GM21576 (cell line): ENCODE data around the gene INTS14.

ENCODE experiments used
- ATAC-seq: cut with Tn5 transposase; IDR thresholded peaks from one replicate; pipeline ENCODE4 v1.9.1; 2021; ENCODE audit warnings: mild to moderate bottlenecking, moderate library complexity; ENCODE audit not compliant: unreplicated experiment

Gene INTS14

DNA sequence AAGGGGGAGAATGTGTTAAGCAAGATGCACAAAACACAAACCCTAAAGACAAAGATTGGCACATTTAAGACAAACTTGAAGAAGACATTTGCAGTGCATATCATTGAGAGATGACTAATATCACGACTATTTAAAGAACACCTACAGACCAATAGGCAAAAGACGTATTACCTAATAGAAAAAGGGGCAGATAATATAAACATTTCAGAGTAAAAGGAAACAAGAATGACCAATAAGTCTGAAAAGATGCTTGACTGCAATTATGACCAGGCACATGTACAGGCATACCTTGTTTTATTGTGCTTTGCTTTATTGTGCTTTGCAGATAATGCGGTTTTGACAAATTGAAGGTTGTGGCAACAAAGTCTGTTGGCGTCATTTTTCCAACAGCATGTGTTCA lies 75.7 kb downstream of the INTS14 start:
- no peak for ATAC-seq

- ATAC-seq = no peak
Measured at GRCh38 chr15:65533057-65533756, 77.7 kb downstream of the INTS14 start.

- no peak for ATAC-seq
Measured at GRCh38 chr15:65532738-65533051, 78.2 kb downstream of the INTS14 start.

GRCh38 chr15:65530318-65531111 lies 80.4 kb downstream of the INTS14 start, which contains the start of gene HACD3:
TSS of gene HACD3 (plus strand) at chr15:65530463. CDS start at chr15:65530632, 169 bp downstream.
- ATAC-seq = peak; percentile 67

- no peak for ATAC-seq
Measured at GRCh38 chr15:65529762-65530317, 81.1 kb downstream of the INTS14 start.
